ENCODE data around the gene CCDC144A. TPM values are rescaled to one million over a fixed set of nuclear protein-coding genes. Genes with fewer than 3 reads are reported as not detected.
A peak's percentile ranks its signal among the peaks of the same experiment; 100 is the strongest.
"Not testable (repeated sequence)": the region's sequence is repeated elsewhere in the genome, so short reads cannot be mapped to it uniquely, and the experiment has no call there.

The CCDC144A gene
- total and polyA plus RNA-seq, 7 donors, result 1.9 to 21.2 (median 3.9) TPM; not detected in 2

DNA sequence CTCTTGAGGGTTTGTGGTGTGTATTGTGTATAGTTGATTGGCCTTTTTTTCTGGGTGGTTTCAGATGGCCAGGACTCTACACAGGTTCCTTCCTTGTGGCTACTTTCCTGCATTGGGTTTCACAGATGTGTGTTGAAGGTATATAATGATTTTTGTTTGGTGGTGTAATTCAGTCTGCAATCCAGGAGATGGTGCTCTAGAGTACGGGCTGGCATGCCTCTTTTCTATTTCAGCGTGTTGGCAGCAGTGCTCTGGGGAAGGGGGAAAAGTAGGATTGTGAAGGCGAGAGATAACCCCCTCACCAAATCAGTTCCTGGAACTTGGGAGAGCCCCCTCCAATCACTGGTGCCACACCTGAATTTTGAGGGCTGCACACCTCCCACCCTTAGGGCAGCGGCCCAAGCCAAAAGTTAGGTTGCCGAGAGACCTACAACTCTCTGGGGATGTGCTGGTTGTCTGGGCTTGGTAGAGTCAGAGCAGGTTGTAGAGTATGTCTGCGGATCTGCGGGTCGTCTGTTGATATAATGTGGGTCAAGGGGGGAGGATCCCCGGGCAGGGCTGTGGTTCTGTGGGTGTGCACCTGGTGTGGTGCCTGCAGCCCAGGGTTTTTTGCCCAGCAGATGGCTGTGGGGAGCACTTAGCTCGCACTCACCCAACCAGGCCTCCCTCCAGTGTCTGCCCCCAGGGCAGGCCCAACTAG lies 61.3 kb downstream of the CCDC144A start:
- TF ChIP-seq, protein P1, sequence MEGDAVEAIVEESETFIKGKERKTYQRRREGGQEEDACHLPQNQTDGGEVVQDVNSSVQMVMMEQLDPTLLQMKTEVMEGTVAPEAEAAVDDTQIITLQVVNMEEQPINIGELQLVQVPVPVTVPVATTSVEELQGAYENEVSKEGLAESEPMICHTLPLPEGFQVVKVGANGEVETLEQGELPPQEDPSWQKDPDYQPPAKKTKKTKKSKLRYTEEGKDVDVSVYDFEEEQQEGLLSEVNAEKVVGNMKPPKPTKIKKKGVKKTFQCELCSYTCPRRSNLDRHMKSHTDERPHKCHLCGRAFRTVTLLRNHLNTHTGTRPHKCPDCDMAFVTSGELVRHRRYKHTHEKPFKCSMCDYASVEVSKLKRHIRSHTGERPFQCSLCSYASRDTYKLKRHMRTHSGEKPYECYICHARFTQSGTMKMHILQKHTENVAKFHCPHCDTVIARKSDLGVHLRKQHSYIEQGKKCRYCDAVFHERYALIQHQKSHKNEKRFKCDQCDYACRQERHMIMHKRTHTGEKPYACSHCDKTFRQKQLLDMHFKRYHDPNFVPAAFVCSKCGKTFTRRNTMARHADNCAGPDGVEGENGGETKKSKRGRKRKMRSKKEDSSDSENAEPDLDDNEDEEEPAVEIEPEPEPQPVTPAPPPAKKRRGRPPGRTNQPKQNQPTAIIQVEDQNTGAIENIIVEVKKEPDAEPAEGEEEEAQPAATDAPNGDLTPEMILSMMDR (IDR thresholded peaks at IDR 0.05), result peak; percentile 14 to 58 (median 38)
- DNase-seq; H3K36me3 ChIP-seq; H3K27me3 ChIP-seq; intact Hi-C loops (cut with DNase I); H3K4me1 ChIP-seq; H3K4me3 ChIP-seq; H3K9me3 ChIP-seq; H3K27ac ChIP-seq: not testable (repeated sequence)
- WGBS, 2 donors, result 24 to 37% methylated on average over 10 of the region's 10 CpGs

DNA sequence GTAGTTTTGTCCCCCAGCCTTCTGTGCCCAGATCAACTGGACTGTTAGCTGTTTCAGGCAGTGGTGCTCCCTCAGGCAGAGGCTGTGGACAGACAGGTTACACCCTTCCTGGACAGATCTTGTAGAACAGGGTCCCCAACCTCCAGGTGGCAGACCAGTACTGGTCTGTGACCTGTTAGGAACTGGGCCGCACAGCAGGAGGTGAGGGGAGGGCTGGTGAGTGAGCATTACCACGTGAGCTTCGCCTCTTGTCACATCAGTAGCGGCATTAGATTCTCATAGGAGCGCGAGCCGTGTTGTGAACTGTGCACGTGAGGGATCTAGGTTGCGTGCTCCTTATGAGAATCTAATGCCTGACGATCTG lies 61.9 kb downstream of the CCDC144A start:
- H3K4me1 ChIP-seq; intact Hi-C loops (cut with DNase I); H3K36me3 ChIP-seq; DNase-seq; H3K27ac ChIP-seq; H3K27me3 ChIP-seq; H3K4me3 ChIP-seq; H3K9me3 ChIP-seq: not testable (repeated sequence)
- 88 to 90% methylated on average over 10 of the region's 10 CpGs for WGBS, 2 donors

DNA sequence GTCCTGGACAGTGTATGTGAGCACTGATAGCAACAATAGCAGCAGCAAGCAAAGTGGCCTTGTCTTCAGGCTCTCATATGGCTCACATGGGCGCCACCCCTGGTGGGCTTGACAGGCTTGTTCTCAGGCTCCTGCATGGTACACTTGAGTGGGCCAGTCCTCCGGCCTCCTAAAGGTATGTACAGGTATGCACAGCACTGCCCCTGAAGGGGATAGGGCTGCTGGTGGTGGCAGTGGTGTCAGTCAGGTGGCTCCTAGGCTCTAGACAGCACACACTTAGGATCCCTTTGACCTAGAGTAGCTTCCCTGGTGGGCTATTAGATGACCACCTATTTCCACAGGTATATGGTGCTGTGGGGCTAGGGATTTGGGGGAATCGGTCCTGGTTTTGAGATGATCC lies 67.5 kb downstream of the CCDC144A start:
- H3K36me3 ChIP-seq; intact Hi-C loops (cut with DNase I); H3K27ac ChIP-seq; DNase-seq; H3K27me3 ChIP-seq; H3K4me1 ChIP-seq; H3K4me3 ChIP-seq; H3K9me3 ChIP-seq: not testable (repeated sequence)
- WGBS, 2 donors, result 91 to 93% methylated on average over 3 of the region's 3 CpGs

DNA sequence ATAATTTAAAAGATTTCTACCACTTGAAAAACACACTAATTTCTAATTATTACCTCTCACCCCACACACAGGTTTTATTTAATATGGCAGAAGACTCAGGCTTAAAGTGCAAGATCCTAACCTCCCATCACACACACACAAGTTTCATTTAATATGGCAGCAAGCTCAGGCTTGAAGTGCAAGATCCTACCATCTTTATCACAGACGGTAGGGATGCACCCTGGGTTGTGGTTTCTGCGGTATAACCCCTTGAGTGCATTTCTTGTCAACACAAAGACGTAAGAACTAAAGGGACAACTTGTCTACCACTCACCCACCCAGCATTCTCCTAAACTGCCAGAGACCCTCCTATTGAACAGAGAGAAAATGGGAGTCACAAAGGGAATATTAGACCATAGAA lies 68.1 kb downstream of the CCDC144A start:
- H3K4me3 ChIP-seq; H3K4me1 ChIP-seq; H3K36me3 ChIP-seq; H3K27ac ChIP-seq; DNase-seq; intact Hi-C loops (cut with DNase I); H3K9me3 ChIP-seq; H3K27me3 ChIP-seq: not testable (repeated sequence)
- WGBS, 2 donors, result 83 to 93% methylated on average over 3 of the region's 3 CpGs

DNA sequence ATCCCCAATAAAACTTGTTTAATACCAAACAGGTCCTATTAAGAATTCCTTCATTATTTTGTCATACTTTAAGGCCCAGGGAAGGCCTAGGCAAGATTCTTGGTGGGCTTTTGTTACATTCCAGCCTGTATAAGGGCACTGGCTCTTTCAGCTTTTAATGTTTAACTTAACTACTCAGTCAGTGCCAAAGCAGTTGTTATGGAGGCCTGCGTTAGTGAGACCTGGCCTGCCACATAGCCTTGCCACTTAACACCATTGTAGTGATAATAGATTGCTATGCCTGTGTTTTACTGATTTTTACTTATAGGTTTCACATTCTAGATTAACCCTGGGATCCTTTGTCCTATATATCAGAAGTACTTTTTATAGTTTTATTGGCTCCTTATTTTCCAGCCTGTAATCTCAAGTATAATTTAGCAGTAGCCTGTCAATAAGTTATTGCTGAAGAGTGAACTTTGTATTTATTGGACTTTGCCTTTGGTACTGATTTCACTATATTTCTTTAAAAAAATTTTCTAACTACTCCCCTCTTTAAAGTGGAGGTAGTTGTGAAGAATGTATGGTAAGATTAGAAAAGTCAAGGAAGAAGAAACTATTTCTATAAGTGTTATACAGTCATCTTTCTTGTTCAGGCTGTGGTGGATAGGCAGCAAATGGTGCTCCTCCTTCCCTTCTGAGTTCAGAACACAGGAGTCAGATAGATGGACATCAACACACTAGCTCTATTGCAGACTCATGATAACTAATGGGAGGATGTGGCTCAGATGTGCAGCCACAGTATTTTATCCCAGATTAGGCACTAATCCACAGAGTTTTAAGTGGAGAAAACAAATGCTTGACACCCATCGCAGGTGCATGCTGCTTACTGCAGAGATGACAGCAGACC lies 78.5 kb downstream of the CCDC144A start:
- 33 to 50% methylated on average over 2 of the region's 2 CpGs for WGBS, 2 donors
- peaks cover 0 to 11% (median 3%) of the 10 kb centered on the region in 4 donors for H3K4me1 ChIP-seq
- peak overlapping the region in 1 of 4 donors; percentile 5 for H3K27ac ChIP-seq
- H3K27me3 ChIP-seq; intact Hi-C loops (cut with DNase I); DNase-seq; H3K36me3 ChIP-seq; H3K9me3 ChIP-seq; H3K4me3 ChIP-seq: not testable (repeated sequence)

DNA sequence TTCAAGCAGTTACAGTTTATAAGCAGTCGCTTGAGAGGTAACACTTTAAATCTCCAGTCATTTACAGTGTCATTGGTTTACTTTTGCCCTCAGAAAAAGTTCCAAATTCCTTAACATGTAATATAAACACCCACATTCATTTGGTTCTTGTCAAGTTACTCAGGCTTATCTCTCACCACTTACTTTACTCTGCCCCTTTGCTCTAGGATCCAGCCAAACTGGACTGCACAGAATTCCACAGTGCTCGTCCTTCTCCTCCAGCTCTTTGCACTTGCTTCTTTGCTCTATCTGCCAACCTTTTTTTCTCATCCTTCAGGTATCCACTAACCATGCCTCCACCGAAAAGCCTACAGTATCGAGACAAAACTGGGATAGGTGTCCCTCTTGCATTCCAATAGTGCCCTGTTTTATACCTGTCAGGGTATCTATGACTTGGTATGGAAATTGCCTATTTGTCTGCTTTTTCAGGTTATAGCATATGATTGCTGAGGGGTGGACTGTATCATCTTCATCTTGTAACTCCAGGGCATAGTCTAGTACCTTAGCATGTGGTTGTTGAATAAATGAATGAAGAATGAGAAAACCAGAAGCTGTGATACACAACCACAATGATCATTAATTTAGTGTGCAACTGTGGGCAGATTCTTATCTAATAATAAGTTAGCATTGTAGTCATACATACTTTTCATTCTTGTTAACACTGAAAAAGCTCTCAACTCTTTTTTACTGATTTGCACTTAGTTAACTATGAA lies 82.5 kb downstream of the CCDC144A start:
- H3K4me1 ChIP-seq; intact Hi-C loops (cut with DNase I); H3K4me3 ChIP-seq; H3K27ac ChIP-seq; H3K27me3 ChIP-seq; DNase-seq; H3K36me3 ChIP-seq; H3K9me3 ChIP-seq: not testable (repeated sequence)
- WGBS, 2 donors, result 69 to 86% methylated on average over 2 of the region's 4 CpGs

DNA sequence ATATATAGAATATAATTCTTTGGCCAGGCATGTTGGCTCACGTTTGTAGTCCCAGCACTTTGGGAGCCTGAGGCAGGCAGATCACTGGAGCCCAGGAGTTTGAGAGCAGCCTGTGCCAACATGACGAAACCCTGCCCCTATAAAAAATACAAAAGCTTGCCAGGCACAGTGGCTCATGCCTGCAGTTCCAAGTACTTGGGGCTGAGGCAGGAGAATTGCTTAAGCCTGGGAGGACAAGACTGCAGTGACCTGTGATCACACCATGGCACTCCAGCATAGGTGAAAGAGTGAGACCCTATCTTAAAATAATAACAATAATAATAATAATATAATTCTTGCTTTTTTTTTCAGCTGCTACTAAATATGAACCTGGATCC lies 83.1 kb downstream of the CCDC144A start:
- H3K36me3 ChIP-seq; H3K9me3 ChIP-seq; H3K4me3 ChIP-seq; DNase-seq; H3K4me1 ChIP-seq; intact Hi-C loops (cut with DNase I); H3K27me3 ChIP-seq: not testable (repeated sequence)
- WGBS, 2 donors, result no CpG with 5 or more reads among the region's 2 CpGs
- peak overlapping the region in 1 of 4 donors; percentile 43 for H3K27ac ChIP-seq

DNA sequence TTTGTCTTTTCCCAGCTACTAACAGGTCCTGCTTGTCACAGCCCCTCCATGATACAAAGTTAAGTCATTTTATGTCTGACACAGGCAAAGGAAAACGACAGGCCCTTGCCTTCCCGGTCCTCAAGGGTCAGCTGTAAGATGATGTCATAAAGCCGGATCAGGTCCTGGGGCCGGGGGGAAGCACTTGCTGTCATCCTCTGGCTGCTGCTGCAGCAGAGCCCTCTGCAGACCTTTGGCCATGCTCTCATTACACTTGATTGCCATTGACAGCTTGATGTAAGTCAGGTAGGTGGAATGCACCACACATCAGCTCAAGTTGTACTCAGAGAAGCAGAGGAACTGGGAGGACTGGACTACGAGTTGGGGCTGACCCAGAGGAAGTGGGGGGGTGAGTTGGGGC lies 97.8 kb downstream of the CCDC144A start:
- not testable (repeated sequence) for DNase-seq

DNA sequence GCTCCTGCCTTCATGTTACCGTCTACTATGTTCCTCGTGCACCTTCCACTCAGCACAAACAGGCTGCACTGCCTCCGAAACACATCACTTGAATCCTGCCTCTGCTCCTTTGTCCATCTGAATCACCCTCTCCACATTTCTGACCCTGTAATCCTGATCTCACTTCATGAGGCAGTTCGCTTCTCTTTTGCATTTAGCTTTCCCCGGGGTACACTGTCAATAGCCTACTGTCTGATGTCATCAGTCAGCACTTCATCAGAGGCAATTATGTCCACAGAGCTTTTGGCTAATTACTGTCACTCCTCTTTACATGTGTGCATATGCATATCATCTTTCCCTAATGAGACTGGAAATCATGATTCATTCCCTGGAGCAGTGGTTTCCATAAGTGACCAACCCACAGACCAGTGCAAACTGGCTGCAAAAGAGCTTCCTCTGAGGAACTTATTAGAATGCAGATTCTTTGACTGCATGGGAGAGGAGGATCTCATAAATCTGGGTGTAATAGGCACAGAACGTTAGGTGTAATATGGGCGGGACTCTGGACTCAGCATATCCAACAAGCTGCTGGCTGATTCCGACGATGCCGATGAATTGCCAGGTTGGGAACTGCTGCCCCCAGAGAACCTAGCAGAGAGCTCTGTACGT lies 99.0 kb downstream of the CCDC144A start:
- intact Hi-C loops (cut with DNase I), result not testable (repeated sequence)
- 42 to 90% methylated on average over 6 to 7 of the region's 11 CpGs for WGBS, 2 donors

More for the DNA sequence above, 97.8 kb downstream of the CCDC144A start:
- H3K27ac ChIP-seq; H3K4me3 ChIP-seq; H3K9me3 ChIP-seq; H3K27me3 ChIP-seq; intact Hi-C loops (cut with DNase I); H3K36me3 ChIP-seq; H3K4me1 ChIP-seq: not testable (repeated sequence)
- WGBS, 2 donors, result 67 to 79% methylated on average over 5 of the region's 5 CpGs

DNA sequence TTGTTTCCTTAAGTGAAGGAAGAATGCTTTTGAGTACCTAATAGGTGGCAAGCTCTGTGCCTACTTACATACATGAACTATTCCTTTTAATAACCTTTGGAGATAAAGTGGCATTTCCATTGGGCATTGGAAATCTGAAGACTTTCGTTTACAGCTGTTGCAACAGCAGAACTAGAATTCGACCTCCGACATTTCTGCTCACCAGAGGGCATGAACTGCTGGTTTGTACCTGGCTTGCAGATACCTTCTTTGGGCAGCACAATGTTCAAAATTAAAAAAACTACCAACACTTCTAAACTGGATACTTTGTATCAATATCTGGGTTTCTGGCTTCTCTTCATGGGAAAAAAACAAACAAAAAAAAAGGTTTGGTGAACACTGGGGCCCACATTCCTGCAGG lies 99.6 kb downstream of the CCDC144A start:
- H3K9me3 ChIP-seq; intact Hi-C loops (cut with DNase I); H3K4me1 ChIP-seq; DNase-seq; H3K27me3 ChIP-seq; H3K27ac ChIP-seq; H3K36me3 ChIP-seq; H3K4me3 ChIP-seq: not testable (repeated sequence)
- WGBS, 2 donors, result 92 to 93% methylated on average over 3 of the region's 3 CpGs

More for the DNA sequence above, 99.0 kb downstream of the CCDC144A start:
- H3K4me3 ChIP-seq, H3K9me3 ChIP-seq, H3K36me3 ChIP-seq, H3K4me1 ChIP-seq, H3K27me3 ChIP-seq, H3K27ac ChIP-seq, DNase-seq: not testable (repeated sequence)

DNA sequence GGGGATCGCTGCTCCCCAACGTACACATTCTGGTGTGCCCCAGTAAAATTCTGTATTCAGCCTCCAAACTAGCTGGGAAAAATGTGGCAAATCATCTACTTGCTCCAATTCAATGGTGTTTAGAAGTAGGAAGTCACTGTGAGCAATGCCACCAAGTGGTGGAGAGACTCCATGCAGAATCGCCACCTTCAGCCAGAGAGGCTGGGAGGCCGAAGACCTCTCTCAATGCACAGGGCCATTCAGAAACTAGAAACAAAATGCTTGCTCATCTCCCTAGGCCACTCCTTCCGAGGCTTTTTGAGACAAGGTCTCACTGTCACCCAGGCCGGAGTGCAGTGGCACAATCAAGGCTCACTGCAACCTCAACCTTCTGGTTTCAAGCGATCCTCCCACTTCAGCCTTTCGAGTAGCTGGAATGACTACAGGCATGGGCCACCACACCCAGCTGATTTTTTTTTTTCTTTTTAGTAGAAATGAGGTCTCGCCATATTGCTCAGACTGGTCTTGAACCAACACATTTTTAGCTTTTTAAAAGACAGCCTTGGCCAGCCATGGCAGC lies 100.4 kb downstream of the CCDC144A start:
- H3K27ac ChIP-seq; H3K36me3 ChIP-seq; H3K4me3 ChIP-seq; DNase-seq; H3K4me1 ChIP-seq; H3K9me3 ChIP-seq; H3K27me3 ChIP-seq; intact Hi-C loops (cut with DNase I): not testable (repeated sequence)
- WGBS, 2 donors, result 79 to 89% methylated on average over 7 of the region's 9 CpGs

Data from sigmoid colon (tissue), 7 donors.